GM19023 (cell line): Measurements from ENCODE around the gene DIAPH3.

Experiments used
- ATAC-seq: cut with Tn5 transposase; IDR thresholded peaks from one replicate; pipeline ENCODE4 v1.9.1; 2021; ENCODE audit warnings: mild to moderate bottlenecking, moderate library complexity; ENCODE audit not compliant: unreplicated experiment

DIAPH3 gene

GRCh38 chr13:60152904-60153303 is 10.8 kb downstream of the DIAPH3 start:
- ATAC-seq, result no peak

GRCh38 chr13:60152114-60152513 is 11.6 kb downstream of the DIAPH3 start:
- no peak for ATAC-seq

- no peak for ATAC-seq
These were observed 13.2 kb downstream of the DIAPH3 start for GRCh38 chr13:60150538-60150937.

- no peak for ATAC-seq
These were observed 14.8 kb downstream of the DIAPH3 start for GRCh38 chr13:60148918-60149317.

GRCh38 chr13:60147361-60147760 is 16.4 kb downstream of the DIAPH3 start:
- ATAC-seq, result no peak

- ATAC-seq, result no peak
These were observed 17.3 kb downstream of the DIAPH3 start for GRCh38 chr13:60146471-60146870.

- ATAC-seq, result no peak
These were observed 20.0 kb downstream of the DIAPH3 start for GRCh38 chr13:60143775-60144174.

- ATAC-seq, result no peak
These were observed 24.5 kb downstream of the DIAPH3 start for GRCh38 chr13:60139272-60139671.

- no peak for ATAC-seq
These were observed 25.1 kb downstream of the DIAPH3 start for GRCh38 chr13:60138674-60139073.

GRCh38 chr13:60137911-60138560 is 25.7 kb downstream of the DIAPH3 start:
- no peak for ATAC-seq

GRCh38 chr13:60135344-60135743 is 28.4 kb downstream of the DIAPH3 start:
- no peak for ATAC-seq

- peak; percentile 61 for ATAC-seq
These were observed 29.4 kb downstream of the DIAPH3 start for GRCh38 chr13:60134376-60134775.

- ATAC-seq, result no peak
These were observed 42.4 kb downstream of the DIAPH3 start for GRCh38 chr13:60121337-60121687.

- no peak for ATAC-seq
These were observed 43.0 kb downstream of the DIAPH3 start for GRCh38 chr13:60120617-60121336.

GRCh38 chr13:60118696-60119400 is 44.9 kb downstream of the DIAPH3 start:
- ATAC-seq, result no peak

- no peak for ATAC-seq
These were observed 49.2 kb downstream of the DIAPH3 start for GRCh38 chr13:60114499-60115028.

GRCh38 chr13:60112771-60113170 is 51.0 kb downstream of the DIAPH3 start:
- no peak for ATAC-seq

- ATAC-seq, result no peak
These were observed 52.0 kb downstream of the DIAPH3 start for GRCh38 chr13:60111691-60112090.

- ATAC-seq, result no peak
These were observed 54.4 kb downstream of the DIAPH3 start for GRCh38 chr13:60109285-60109684.

- no peak for ATAC-seq
These were observed 55.1 kb downstream of the DIAPH3 start for GRCh38 chr13:60108589-60108988.

- ATAC-seq, result no peak
These were observed 63.9 kb downstream of the DIAPH3 start for GRCh38 chr13:60099631-60100420.
